HUES48 (cell line): Measurements from ENCODE around the gene IWS1.
A peak's percentile ranks its signal among the peaks of the same experiment; 100 is the strongest.
"Not testable (repeated sequence)": the region's sequence is repeated elsewhere in the genome, so short reads cannot be mapped to it uniquely, and the experiment has no call there.

Experiments used
- H3K27ac ChIP-seq: one replicate; pipeline ENCODE4 v1.7.0; 2013; ENCODE audit warnings: low read depth, low read length, inconsistent platforms
- H3K27me3 ChIP-seq: 2 replicates; pipeline ENCODE4 v1.6.1; 2013; ENCODE audit warnings: mild to moderate bottlenecking, low read length; ENCODE audit not compliant: control insufficient read depth, insufficient read depth
- H3K36me3 ChIP-seq: 2 replicates; pipeline ENCODE4 v1.6.1; 2013; ENCODE audit warnings: low read length; ENCODE audit not compliant: control insufficient read depth, insufficient read depth
- H3K4me1 ChIP-seq: 2 replicates; pipeline ENCODE4 v1.6.1; 2013; ENCODE audit warnings: mild to moderate bottlenecking, low read length; ENCODE audit not compliant: control insufficient read depth, insufficient read depth
- H3K4me3 ChIP-seq: 2 replicates; pipeline ENCODE4 v1.5.1; 2013; ENCODE audit warnings: mild to moderate bottlenecking, low read depth, low read length
- H3K9ac ChIP-seq: 2 replicates; pipeline ENCODE4 v1.6.1; 2013; ENCODE audit warnings: mild to moderate bottlenecking, low read depth, low read length, moderate library complexity
- H3K9me3 ChIP-seq: 2 replicates; pipeline ENCODE4 v1.6.1; 2013; ENCODE audit warnings: low read length; ENCODE audit not compliant: control insufficient read depth, insufficient read depth

The IWS1 gene

DNA sequence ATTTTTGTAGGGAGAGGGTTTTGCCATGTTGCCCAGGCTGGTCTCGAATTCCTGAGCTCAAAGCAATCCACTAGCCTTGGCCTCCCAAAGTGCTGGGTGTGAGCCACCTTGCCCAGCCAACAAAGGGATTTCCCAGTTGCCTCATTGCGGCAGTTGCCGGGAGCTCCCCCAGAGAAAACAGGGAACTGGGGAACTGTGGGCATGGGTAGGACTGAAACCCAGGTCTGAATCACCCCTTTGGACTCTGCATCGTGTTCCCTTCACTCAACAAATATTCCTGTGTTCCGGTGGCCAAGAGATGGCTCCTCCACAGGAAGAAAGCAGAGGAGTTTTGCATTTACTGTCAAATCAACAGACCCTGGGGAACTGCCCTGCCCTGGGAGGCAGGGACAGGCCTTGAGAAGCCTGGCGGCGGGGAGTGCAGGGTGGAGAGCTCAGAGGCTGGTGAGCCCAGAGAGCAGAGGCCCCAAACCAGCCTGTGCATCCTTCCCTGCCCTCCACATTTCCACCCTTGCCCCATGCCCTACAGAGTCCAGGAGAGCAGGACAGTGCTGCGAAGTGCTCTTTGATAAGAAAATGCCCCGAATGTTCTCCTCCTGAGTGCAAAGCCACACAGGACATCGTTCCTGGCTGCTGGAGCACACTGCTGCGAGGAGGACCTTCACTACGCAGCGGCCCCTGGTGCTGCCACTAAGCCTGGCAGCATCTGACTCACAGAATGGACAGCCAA lies 34.1 kb upstream of the IWS1 start:
- no peaks in the 10 kb centered on the region for H3K36me3 ChIP-seq
- no peaks in the 10 kb centered on the region for H3K9me3 ChIP-seq
- H3K4me3 ChIP-seq, result no peak overlapping the region
- H3K27ac ChIP-seq, result no peak overlapping the region
- H3K9ac ChIP-seq, result no peak overlapping the region
- H3K4me1 ChIP-seq, result peaks cover 3% of the 10 kb centered on the region; the same call in 1 of the 2 replicates
- no peaks in the 10 kb centered on the region for H3K27me3 ChIP-seq

DNA sequence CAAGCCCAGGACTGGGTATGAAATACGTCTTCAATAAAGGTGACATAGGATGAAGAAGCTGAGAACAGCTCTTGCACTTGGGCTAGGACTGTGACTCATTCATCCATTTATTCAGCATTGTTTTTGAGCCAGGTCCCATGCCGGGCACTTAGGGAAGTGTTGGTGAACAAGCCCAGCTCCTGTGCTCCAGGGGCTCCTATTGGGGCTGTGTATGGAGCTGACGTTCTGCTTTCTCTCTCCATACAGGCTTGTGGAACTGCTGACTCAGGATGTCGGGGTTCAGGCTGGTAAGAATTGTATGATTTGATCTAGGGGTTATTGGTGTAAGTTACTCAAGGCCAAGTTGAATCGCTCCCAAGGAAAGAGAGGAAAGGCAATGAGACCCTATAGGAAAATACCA lies 33.2 kb upstream of the IWS1 start:
- H3K4me1 ChIP-seq, result peaks cover 3% of the 10 kb centered on the region; the same call in 1 of the 2 replicates
- no peaks in the 10 kb centered on the region for H3K9me3 ChIP-seq
- H3K36me3 ChIP-seq, result no peaks in the 10 kb centered on the region
- H3K27me3 ChIP-seq, result no peaks in the 10 kb centered on the region
- no peak overlapping the region for H3K9ac ChIP-seq
- no peak overlapping the region for H3K27ac ChIP-seq
- H3K4me3 ChIP-seq, result no peak overlapping the region

DNA sequence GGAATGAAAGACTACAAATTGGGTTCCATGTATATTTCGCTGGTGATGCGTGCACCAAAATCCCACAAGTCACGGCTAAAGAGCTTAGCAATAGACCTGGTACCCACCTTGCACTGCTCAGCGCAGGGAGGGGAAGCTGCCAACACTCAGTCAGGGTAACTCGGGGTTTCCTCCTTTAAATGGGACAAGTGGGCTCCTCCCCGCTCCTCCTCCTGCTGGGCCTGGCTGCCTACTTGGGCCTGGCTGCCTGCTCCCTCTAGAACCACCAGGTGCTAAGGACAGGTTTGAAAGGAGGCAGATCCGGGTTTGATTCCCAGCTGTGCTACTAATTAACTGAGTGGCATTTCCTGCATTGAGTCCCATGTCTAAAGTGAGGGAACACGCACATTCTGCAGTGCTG lies 32.6 kb upstream of the IWS1 start:
- Histone ChIP-seq H3K4me3 (no peak overlapping the region), H3K36me3 (no peaks in the 10 kb centered on the region), H3K4me1 (peaks cover 3% of the 10 kb centered on the region; the same call in 1 of the 2 replicates), H3K27ac (no peak overlapping the region), H3K27me3 (no peaks in the 10 kb centered on the region), H3K9me3 (no peaks in the 10 kb centered on the region), H3K9ac (no peak overlapping the region)

DNA sequence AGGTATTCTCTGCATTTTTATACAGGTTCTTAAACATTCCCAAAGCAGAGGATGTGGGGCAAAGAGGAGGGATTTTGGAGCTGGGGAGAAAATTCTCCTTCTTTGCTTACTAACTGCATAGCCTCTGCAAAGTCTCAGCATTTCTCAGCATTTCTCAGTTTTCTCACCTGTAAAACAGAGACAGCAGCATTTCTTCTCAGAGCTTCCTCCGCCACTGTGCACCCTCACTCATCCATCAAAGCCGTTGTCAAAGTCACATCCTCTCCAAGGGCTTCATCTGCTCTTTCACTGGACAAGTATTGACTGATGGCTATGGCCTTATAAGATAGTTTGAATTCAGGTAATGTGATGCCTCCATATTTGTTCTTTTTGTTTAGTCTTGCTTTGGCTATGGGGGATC lies 26.6 kb upstream of the IWS1 start:
- Histone ChIP-seq H3K27ac (no peak overlapping the region), H3K9ac (no peak overlapping the region), H3K27me3 (no peaks in the 10 kb centered on the region), H3K4me1 (no peaks in the 10 kb centered on the region), H3K36me3 (no peaks in the 10 kb centered on the region), H3K4me3 (no peak overlapping the region), H3K9me3 (no peaks in the 10 kb centered on the region)

DNA sequence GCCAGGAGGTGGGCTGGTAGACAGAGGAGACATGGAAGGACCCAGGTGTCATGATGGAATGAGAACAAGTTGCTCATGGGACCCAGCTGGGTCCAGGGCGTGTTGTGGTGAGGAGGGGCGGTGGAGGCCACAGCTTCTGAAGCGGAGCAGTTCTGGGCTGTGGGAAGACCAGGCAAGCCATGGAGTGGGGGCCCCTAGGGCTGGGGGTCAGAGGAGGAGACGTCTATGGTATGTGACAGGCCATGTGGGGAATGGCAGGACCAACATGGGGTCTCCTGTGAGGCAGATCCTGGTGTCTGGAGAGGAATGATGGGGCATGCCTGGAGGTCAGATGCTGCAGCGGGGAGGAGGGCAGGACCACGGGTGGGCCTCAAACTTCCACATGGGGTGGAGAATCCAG lies 26.0 kb upstream of the IWS1 start:
- 0 out of 2 replicates have a peak, but pooled peaks cover 2% of the 10 kb centered on the region for H3K27me3 ChIP-seq
- no peaks in the 10 kb centered on the region for H3K36me3 ChIP-seq
- no peak overlapping the region for H3K4me3 ChIP-seq
- H3K9me3 ChIP-seq, result no peaks in the 10 kb centered on the region
- no peak overlapping the region for H3K9ac ChIP-seq
- H3K4me1 ChIP-seq, result no peaks in the 10 kb centered on the region
- H3K27ac ChIP-seq, result no peak overlapping the region

DNA sequence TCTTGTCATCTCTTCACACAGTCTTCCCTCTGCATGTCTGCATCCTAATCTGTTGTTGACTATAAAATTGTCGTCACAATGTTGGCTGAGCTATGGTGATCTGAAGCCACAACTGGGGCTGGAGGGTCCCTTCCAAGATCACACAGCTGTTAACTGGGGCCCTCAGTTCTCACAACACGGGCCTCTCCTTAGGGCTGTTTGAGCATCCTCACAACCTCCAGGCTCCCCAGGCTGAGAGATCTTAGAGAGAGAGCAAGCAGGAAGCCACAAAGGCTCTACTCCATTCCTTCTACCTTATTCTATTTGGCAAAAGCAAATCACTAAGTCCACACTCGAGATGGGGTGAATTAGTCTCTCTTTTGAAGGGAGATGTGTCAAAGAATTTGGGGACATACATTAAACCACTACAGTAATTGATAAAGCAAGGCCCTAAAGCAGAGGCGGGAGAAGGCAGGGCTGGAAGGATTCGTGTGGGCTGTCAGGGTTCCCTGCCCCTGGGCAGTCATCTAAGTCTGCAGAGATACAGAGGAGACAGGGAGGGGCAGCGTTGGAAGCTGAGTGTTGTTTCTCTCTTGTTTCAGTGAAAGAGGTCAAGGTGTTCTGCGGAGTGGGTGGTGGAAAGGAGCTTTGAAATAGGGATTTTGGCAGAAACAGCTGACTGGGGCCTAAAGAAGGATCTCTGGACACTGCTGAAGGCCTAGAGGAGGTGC lies 25.1 kb upstream of the IWS1 start:
- no peak overlapping the region for H3K4me3 ChIP-seq
- no peak overlapping the region for H3K9ac ChIP-seq
- no peaks in the 10 kb centered on the region for H3K9me3 ChIP-seq
- H3K4me1 ChIP-seq, result no peaks in the 10 kb centered on the region
- H3K36me3 ChIP-seq, result no peaks in the 10 kb centered on the region
- H3K27me3 ChIP-seq, result 0 out of 2 replicates have a peak, but pooled peaks cover 7% of the 10 kb centered on the region
- no peak overlapping the region for H3K27ac ChIP-seq

DNA sequence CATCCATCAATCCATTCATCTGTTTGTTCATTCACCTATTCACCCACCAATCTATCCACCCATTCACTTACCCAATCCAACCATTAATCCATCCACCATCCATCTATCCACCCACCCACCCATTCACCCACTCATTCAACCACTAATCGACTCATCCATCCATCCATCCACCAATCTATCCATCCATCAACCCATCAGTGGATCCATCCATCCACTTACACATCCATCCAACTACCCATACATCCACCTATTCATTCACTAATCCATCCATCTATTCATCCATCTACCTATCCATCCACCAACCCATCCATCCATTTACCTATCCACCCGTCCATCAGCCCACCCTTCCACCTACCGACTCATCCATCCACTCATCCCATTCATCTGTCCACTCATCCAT lies 20.5 kb upstream of the IWS1 start:
- Histone ChIP-seq H3K27me3 (0 out of 2 replicates have a peak, but pooled peaks cover 7% of the 10 kb centered on the region), H3K4me3 (no peak overlapping the region), H3K4me1 (no peaks in the 10 kb centered on the region), H3K27ac (no peak overlapping the region), H3K9ac (no peak overlapping the region), H3K36me3 (no peaks in the 10 kb centered on the region), H3K9me3 (no peaks in the 10 kb centered on the region)

DNA sequence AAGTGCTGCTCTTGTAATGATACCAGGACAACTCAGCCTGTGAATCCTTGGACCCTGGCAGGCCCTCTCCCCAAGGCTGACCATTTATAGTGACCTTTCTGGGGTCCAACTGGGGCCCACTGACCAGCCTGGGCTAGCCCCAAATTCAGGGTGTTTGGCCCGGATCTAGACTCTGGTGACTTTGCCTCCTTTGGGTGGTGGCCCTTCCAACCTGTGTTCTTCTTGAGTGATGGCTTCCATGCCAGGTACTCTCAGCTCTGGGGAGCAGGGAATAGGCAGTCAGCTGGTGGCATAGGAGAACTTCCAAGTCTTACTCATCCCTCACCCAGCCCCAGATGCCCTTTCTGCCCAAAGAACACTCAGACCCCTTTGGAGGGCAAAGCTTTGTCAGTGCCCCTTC lies 19.5 kb upstream of the IWS1 start:
- H3K9ac ChIP-seq, result no peak overlapping the region

DNA sequence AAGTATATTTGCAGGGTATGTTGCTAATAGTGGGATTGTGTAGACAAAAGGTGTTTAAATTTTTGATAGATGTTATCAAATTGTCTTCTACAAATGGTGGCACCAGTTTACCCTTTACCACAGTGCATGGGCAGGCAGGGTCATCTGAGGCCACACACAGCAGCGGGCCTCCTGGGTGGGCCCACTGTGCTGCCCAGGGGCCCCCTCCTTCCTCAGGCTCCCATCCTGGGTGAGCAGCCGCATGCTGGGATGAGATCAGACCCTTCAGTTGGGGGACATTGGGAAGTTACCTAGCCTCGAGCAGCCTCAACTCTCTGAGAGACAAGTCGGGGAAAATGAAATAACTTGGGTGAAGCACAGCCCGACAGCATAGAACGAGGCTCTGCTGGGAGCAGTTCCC lies 18.9 kb upstream of the IWS1 start:
- no peak overlapping the region for H3K4me3 ChIP-seq
- no peaks in the 10 kb centered on the region for H3K4me1 ChIP-seq
- H3K36me3 ChIP-seq, result no peaks in the 10 kb centered on the region
- H3K9ac ChIP-seq, result no peak overlapping the region
- H3K27ac ChIP-seq, result no peak overlapping the region
- no peaks in the 10 kb centered on the region for H3K9me3 ChIP-seq
- 0 out of 2 replicates have a peak, but pooled peaks cover 7% of the 10 kb centered on the region for H3K27me3 ChIP-seq

More for the DNA sequence above, 19.5 kb upstream of the IWS1 start:
- H3K27me3 ChIP-seq, result 0 out of 2 replicates have a peak, but pooled peaks cover 7% of the 10 kb centered on the region
- H3K9me3 ChIP-seq, result no peaks in the 10 kb centered on the region
- H3K27ac ChIP-seq, result no peak overlapping the region
- H3K4me3 ChIP-seq, result no peak overlapping the region
- no peaks in the 10 kb centered on the region for H3K4me1 ChIP-seq
- no peaks in the 10 kb centered on the region for H3K36me3 ChIP-seq

DNA sequence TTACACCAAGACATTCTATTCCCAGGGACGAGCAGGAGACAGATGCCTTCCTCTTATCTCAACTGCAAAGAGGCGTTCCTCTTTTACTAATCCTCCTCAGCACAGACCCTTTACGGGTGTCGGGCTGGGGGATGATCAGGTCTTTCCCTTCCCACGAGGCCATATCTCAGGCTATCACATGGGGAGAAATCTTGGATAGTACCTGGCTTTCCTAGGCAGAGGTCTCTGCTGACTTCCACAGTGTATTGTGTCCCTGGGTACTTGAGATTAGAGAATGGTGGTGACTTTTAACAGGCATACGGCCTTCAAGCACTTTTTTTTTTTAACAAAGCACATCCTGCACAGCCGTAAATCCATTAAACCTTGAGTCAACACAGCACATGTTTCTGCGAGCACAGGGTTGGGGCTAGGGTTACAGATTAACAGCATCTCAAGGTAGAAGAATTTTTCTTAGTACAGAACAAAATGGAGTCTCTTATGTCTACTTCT lies 16.8 kb upstream of the IWS1 start:
- H3K36me3 ChIP-seq, H3K4me1 ChIP-seq, H3K9me3 ChIP-seq, H3K4me3 ChIP-seq, H3K27me3 ChIP-seq, H3K27ac ChIP-seq, H3K9ac ChIP-seq: not testable (repeated sequence)

DNA sequence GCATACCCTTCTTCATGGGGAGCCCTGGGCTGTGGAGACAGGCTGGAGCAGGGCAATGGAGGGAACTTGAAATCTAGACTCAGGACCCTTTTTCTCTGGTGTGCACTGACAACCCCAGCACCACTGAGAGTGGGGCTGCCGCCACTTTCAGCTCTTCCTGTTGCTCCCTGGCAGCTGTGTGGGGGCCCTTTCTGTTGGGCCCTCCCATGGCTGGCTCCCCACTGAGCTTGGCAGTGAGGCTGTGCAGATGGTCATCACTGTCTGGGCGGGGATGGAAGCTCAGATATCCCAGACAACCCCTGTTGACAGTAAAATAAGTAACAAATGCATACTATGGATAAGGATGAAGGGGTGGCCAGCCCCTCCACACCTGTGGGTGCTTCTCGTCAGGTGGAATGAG lies 15.9 kb upstream of the IWS1 start:
- Histone ChIP-seq H3K4me1 (no peaks in the 10 kb centered on the region), H3K27me3 (0 out of 2 replicates have a peak, but pooled peaks cover 4% of the 10 kb centered on the region), H3K9me3 (no peaks in the 10 kb centered on the region), H3K4me3 (no peak overlapping the region), H3K36me3 (no peaks in the 10 kb centered on the region), H3K9ac (no peak overlapping the region), H3K27ac (peak overlapping the region; percentile 28)
